K562 (cell line): Measurements from ENCODE around the gene IRF1. TPM values are rescaled to one million over a fixed set of nuclear protein-coding genes. Genes with fewer than 3 reads are reported as not detected.

Experiments used
- BHLHE40 ChIP-seq: IDR thresholded peaks from 2 replicates; pipeline ENCODE4 v1.6.1; 2011; ENCODE audit warnings: low read length, improper control_type of control experiment
- CCNT2 ChIP-seq: IDR thresholded peaks from 2 replicates; pipeline ENCODE4 v1.6.1; 2011; ENCODE audit warnings: borderline replicate concordance, low read depth, mild to moderate bottlenecking, moderate library complexity, mixed read lengths, low read length; ENCODE audit not compliant: insufficient read length; ENCODE audit errors: extremely low read depth
- CHD1 ChIP-seq: fragments of 200-600 bp; sonication (generic); IDR thresholded peaks from one replicate; pipeline ENCODE4 v1.6.1; 2012; ENCODE audit warnings: mild to moderate bottlenecking, moderate library complexity, low read length, inconsistent platforms
- CHD2 ChIP-seq: IDR thresholded peaks from 2 replicates; pipeline ENCODE4 v1.6.1; 2011; ENCODE audit warnings: low read depth, low read length
- HNRNPUL1 ChIP-seq: fragments of 200-400 bp; formaldehyde crosslinking; IDR thresholded peaks from 2 replicates; pipeline ENCODE4 v1.6.1; 2017; ENCODE audit warnings: low read length
- JUNB ChIP-seq: fragments of 450-650 bp; formaldehyde crosslinking; conservative IDR thresholded peaks from 2 replicates; pipeline ENCODE4 v1.4.0; 2020; ENCODE audit warnings: mild to moderate bottlenecking
- JUND ChIP-seq, 2 experiments: IDR thresholded peaks; 2 replicates in 1 of 2; 3 replicates in 1 of 2; pipeline ENCODE4 v1.6.1; 2011; ENCODE audit warnings: borderline replicate concordance in 2 of 2, low read depth in 2 of 2, low read length in 2 of 2, improper control_type of control experiment in 1 of 2, missing biosample characterization in 1 of 2, missing genetic modification characterization in 1 of 2, missing genetic modification reagents in 1 of 2
- KDM1A ChIP-seq, 2 experiments: fragments of 450-650 bp; IDR thresholded peaks; 2 replicates each; pipeline ENCODE4 v1.6.1; 2016; ENCODE audit warnings: mild to moderate bottlenecking in 2 of 2
- MAZ ChIP-seq, 2 experiments: fragments of 450-650 bp in 1 of 2; sonication (generic) in 1 of 2; formaldehyde crosslinking; IDR thresholded peaks in 1 of 2; conservative IDR thresholded peaks in 1 of 2; 2 replicates each; pipeline versions ENCODE4 v1.4.0 to v1.5.0; 2020; ENCODE audit warnings: mild to moderate bottlenecking in 1 of 2, missing genetic modification reagents in 1 of 2
- MCM5 ChIP-seq: fragments of 450-650 bp; IDR thresholded peaks from 2 replicates; pipeline ENCODE4 v1.6.1; 2016; ENCODE audit warnings: low read depth
- MTF1 ChIP-seq: fragments of 250-450 bp; sonication (Bioruptor Pico); IDR thresholded peaks from 2 replicates; pipeline ENCODE4 v1.9.0; 2021; ENCODE audit warnings: moderate library complexity, mild to moderate bottlenecking, inconsistent platforms, borderline replicate concordance
- NFE2 ChIP-seq: IDR thresholded peaks from 2 replicates; pipeline ENCODE4 v1.6.1; 2014; ENCODE audit warnings: antibody characterized with exemption, low read depth
- NR1H2 ChIP-seq: sonication (generic); formaldehyde crosslinking; IDR thresholded peaks from 2 replicates; pipeline ENCODE4 v1.4.0; 2020; ENCODE audit warnings: mild to moderate bottlenecking, missing genetic modification reagents
- POLR2AphosphoS2 ChIP-seq: IDR thresholded peaks from 2 replicates; pipeline ENCODE4 v1.6.1; 2012; ENCODE audit warnings: low read length, improper control_type of control experiment
- PURB ChIP-seq: sonication (generic); formaldehyde crosslinking; IDR thresholded peaks from 2 replicates; pipeline ENCODE4 v1.9.0; 2021; ENCODE audit warnings: low read depth, mild to moderate bottlenecking, missing genetic modification reagents
- RBFOX2 ChIP-seq: fragments of 200-400 bp; formaldehyde crosslinking; IDR thresholded peaks from 2 replicates; pipeline ENCODE4 v1.6.1; 2017; ENCODE audit warnings: low read depth, mild to moderate bottlenecking, low read length, moderate library complexity
- SREBF2 ChIP-seq: sonication (generic); formaldehyde crosslinking; IDR thresholded peaks from 2 replicates; pipeline ENCODE4 v1.4.0; 2020; ENCODE audit warnings: mild to moderate bottlenecking, missing genetic modification reagents
- TRIM28 ChIP-seq: fragments of 450-650 bp; IDR thresholded peaks from 2 replicates; pipeline ENCODE4 v1.6.1; 2017
- ZNF134 ChIP-seq: fragments of 250-450 bp; sonication (Bioruptor Pico); conservative IDR thresholded peaks from 2 replicates; pipeline ENCODE4 v1.4.0; 2020
- ZNF175 ChIP-seq: fragments of 200-800 bp; sonication (Bioruptor generic); IDR thresholded peaks from 2 replicates; pipeline ENCODE4 v1.6.1; 2016; ENCODE audit warnings: low read depth, mild to moderate bottlenecking, missing genetic modification characterization, missing compliant biosample characterization
- ZNF3 ChIP-seq: fragments of 250-450 bp; sonication (Bioruptor Pico); IDR thresholded peaks from 2 replicates; pipeline ENCODE4 v1.5.0; 2021; ENCODE audit warnings: mild to moderate bottlenecking, moderate library complexity
- polyA plus RNA-seq, 8 experiments: library from polyadenylated mRNA; depleted of rRNA in 4 of 8; stranded (reverse) in 5 of 8; unstranded in 3 of 8; fragments of >200 nt; fragmentation: Nextera tagmentation in 2 of 8; fragmentation: Illumina TruSeq in 1 of 8; extraction: Ambion mirVana in 2 of 8; extraction: Trizol in 1 of 8; gene quantifications; 2 replicates each; pipeline versions ENCODE4 v1.2.1 to v1.2.3, GENCODE V29; 2011 to 2014; ENCODE audit warnings: inconsistent platforms in 1 of 8, missing spikeins in 1 of 8
- total RNA-seq, 7 experiments: library from RNA; depleted of rRNA in 6 of 7; stranded (reverse); fragments of >200 nt in 6 of 7; fragmentation: Illumina TruSeq in 2 of 7; extraction: Trizol in 2 of 7; gene quantifications; 2 replicates each; pipeline versions ENCODE4 v1.2.1 to v1.2.3, GENCODE V29; 2011 to 2021; ENCODE audit warnings: low replicate concordance in 1 of 7
- TF ChIP-seq, protein P1 (sequence below): fragments of 250-450 bp; sonication (Bioruptor Pico); IDR thresholded peaks from 2 replicates; pipeline ENCODE4 v1.4.0; 2020; ENCODE audit warnings: borderline replicate concordance
- TF ChIP-seq, protein P2 (sequence below): sonication (generic); formaldehyde crosslinking; IDR thresholded peaks from 2 replicates; pipeline ENCODE4 v1.8.0; 2022; ENCODE audit warnings: missing genetic modification reagents, mild to moderate bottlenecking, borderline replicate concordance
- TF ChIP-seq, protein P3 (sequence below): fragments of 150-350 bp; IDR thresholded peaks from 2 replicates; pipeline ENCODE4 v1.6.1; 2014; ENCODE audit warnings: low read depth, mild to moderate bottlenecking, low read length, borderline replicate concordance

The IRF1 gene
- total and polyA plus RNA-seq, 9 of the 15 experiments (the other 6 are each of a cell fraction or from before 2014, with no cell fraction given), result 1.1 to 12.3 (median 5.9) TPM

DNA sequence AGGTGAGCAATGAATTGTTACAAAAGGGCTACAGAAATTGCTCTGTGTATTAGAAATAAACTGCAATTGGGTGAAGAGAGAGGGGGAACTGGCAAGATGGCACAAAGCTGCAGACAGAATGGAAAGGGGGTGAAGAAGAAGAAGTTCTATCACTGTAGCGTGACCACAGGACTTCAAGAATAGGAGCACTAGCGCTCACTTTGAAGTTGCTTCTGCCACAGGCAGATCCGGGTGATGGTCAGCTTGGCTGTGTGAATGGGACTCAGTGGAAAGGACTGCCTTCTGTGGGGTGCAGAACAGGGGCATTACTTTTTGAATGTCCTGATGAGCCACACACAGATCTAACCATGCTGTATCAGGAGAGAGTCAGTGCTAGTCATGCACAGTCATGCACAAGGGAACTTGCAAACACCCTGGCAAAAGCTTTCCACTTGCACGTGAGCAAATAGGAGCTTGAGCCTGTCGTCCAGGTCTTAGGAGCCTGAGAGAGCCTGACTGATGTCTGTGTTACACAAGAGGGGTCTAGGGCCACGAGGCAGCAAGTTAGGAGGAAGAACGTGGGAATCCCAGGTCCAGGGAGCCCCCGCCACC is 36.5 kb upstream of the IRF1 start (continued):
- TF ChIP-seq POLR2AphosphoS2 (no peak), SREBF2 (CRISPR knock-in tag) (no peak), ZNF3 (CRISPR knock-in tag) (no peak), HNRNPUL1 (no peak), CCNT2 (no peak), RBFOX2 (no peak), PURB (CRISPR knock-in tag) (no peak), CHD1 (no peak), JUNB (CRISPR knock-in tag) (0 out of 2 replicates have a peak, but pooled peaks have one; percentile 2), TRIM28 (no peak), MTF1 (no peak), NR1H2 (CRISPR knock-in tag) (no peak), MAZ (CRISPR knock-in tag; conservative IDR thresholded peaks at IDR 0.05 in 1 of 2, IDR thresholded peaks at IDR 0.05 in 1 of 2) (peak in 1 of 2 experiments; percentile 24; a peak in 1 of 4 replicates), NFE2 (peak; percentile 80), JUND (IDR thresholded peaks at IDR 0.05; ENCODE audit: borderline replicate concordance, low read depth, low read length) (no peak), JUND (tag; IDR thresholded peaks at IDR 0.05; ENCODE audit: borderline replicate concordance, low read depth, low read length) (peak; percentile 40; the same call in 1 of the 3 replicates), ZNF175 (no peak), KDM1A (IDR thresholded peaks at IDR 0.05) (no peak), BHLHE40 (peak; percentile 92), MCM5 (no peak), ZNF134 (CRISPR knock-in tag) (no peak), CHD2 (no peak)
- TF ChIP-seq, protein P1, sequence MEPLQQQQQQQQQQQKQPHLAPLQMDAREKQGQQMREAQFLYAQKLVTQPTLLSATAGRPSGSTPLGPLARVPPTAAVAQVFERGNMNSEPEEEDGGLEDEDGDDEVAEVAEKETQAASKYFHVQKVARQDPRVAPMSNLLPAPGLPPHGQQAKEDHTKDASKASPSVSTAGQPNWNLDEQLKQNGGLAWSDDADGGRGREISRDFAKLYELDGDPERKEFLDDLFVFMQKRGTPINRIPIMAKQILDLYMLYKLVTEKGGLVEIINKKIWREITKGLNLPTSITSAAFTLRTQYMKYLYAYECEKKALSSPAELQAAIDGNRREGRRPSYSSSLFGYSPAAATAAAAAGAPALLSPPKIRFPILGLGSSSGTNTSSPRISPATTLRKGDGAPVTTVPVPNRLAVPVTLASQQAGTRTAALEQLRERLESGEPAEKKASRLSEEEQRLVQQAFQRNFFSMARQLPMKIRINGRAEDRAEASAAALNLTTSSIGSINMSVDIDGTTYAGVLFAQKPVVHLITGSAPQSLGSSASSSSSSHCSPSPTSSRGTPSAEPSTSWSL (CRISPR knock-in tag), result no peak
- TF ChIP-seq, protein P2, sequence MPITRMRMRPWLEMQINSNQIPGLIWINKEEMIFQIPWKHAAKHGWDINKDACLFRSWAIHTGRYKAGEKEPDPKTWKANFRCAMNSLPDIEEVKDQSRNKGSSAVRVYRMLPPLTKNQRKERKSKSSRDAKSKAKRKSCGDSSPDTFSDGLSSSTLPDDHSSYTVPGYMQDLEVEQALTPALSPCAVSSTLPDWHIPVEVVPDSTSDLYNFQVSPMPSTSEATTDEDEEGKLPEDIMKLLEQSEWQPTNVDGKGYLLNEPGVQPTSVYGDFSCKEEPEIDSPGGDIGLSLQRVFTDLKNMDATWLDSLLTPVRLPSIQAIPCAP (CRISPR knock-in tag), result no peak
- TF ChIP-seq, protein P3, sequence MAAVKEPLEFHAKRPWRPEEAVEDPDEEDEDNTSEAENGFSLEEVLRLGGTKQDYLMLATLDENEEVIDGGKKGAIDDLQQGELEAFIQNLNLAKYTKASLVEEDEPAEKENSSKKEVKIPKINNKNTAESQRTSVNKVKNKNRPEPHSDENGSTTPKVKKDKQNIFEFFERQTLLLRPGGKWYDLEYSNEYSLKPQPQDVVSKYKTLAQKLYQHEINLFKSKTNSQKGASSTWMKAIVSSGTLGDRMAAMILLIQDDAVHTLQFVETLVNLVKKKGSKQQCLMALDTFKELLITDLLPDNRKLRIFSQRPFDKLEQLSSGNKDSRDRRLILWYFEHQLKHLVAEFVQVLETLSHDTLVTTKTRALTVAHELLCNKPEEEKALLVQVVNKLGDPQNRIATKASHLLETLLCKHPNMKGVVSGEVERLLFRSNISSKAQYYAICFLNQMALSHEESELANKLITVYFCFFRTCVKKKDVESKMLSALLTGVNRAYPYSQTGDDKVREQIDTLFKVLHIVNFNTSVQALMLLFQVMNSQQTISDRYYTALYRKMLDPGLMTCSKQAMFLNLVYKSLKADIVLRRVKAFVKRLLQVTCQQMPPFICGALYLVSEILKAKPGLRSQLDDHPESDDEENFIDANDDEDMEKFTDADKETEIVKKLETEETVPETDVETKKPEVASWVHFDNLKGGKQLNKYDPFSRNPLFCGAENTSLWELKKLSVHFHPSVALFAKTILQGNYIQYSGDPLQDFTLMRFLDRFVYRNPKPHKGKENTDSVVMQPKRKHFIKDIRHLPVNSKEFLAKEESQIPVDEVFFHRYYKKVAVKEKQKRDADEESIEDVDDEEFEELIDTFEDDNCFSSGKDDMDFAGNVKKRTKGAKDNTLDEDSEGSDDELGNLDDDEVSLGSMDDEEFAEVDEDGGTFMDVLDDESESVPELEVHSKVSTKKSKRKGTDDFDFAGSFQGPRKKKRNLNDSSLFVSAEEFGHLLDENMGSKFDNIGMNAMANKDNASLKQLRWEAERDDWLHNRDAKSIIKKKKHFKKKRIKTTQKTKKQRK, result no peak
